Glutamatergic neuron (in vitro differentiated cells): ENCODE data around the gene P2RY4. TPM values are rescaled to one million over a fixed set of nuclear protein-coding genes. Genes with fewer than 3 reads are reported as not detected.
"Not testable (repeated sequence)": the region's sequence is repeated elsewhere in the genome, so short reads cannot be mapped to it uniquely, and the experiment has no call there.

Experiments
- DNase-seq: peaks from one replicate; pipeline ENCODE4 v3.0.0; 2022
- H3K27ac Mint-ChIP-seq: one replicate; pipeline ENCODE4 v1.8.0; 2020; ENCODE audit warnings: mild to moderate bottlenecking, mixed read lengths, inconsistent platforms; ENCODE audit not compliant: unreplicated experiment
- H3K27me3 Mint-ChIP-seq: one replicate; pipeline ENCODE4 v1.8.0; 2020; ENCODE audit warnings: mild to moderate bottlenecking, moderate library complexity, mixed read lengths, inconsistent platforms; ENCODE audit not compliant: unreplicated experiment
- H3K36me3 Mint-ChIP-seq: one replicate; pipeline ENCODE4 v1.8.0; 2020; ENCODE audit warnings: mild to moderate bottlenecking, mixed read lengths, inconsistent platforms; ENCODE audit not compliant: unreplicated experiment
- H3K4me1 Mint-ChIP-seq: one replicate; pipeline ENCODE4 v1.8.0; 2020; ENCODE audit warnings: mild to moderate bottlenecking, low read depth, mixed read lengths, inconsistent platforms; ENCODE audit not compliant: unreplicated experiment
- H3K4me3 Mint-ChIP-seq: one replicate; pipeline ENCODE4 v1.8.0; 2020; ENCODE audit warnings: mild to moderate bottlenecking, mixed read lengths, inconsistent platforms; ENCODE audit not compliant: unreplicated experiment
- H3K9me3 Mint-ChIP-seq: one replicate; pipeline ENCODE4 v1.8.0; 2020; ENCODE audit warnings: mild to moderate bottlenecking, moderate library complexity, mixed read lengths, inconsistent platforms; ENCODE audit not compliant: unreplicated experiment
- total RNA-seq: library from RNA; stranded (reverse); fragmentation: NEBNext Ultra II Directional; extraction: Animal tissue kit (Norgen Biotek cat#: 25700); gene quantifications from one replicate; pipeline ENCODE4 v1.2.1, GENCODE V29; 2021; ENCODE audit not compliant: unreplicated experiment
- TF ChIP-seq, protein P1 (sequence below): fragments of 200-600 bp; sonication (generic); IDR thresholded peaks from one replicate; pipeline ENCODE4 v1.5.0; 2021; ENCODE audit not compliant: partially characterized antibody, unreplicated experiment

The P2RY4 gene
- total RNA-seq, 1 donor from 2014 or later, result 0.27 TPM

GRCh38 chrX:70226048-70226447 is 34.0 kb downstream of the P2RY4 start:
- no peak overlapping the region for H3K27ac Mint-ChIP-seq
- no peak overlapping the region for H3K4me3 Mint-ChIP-seq
- H3K36me3 Mint-ChIP-seq, result no peaks in the 10 kb centered on the region
- TF ChIP-seq, protein P1, sequence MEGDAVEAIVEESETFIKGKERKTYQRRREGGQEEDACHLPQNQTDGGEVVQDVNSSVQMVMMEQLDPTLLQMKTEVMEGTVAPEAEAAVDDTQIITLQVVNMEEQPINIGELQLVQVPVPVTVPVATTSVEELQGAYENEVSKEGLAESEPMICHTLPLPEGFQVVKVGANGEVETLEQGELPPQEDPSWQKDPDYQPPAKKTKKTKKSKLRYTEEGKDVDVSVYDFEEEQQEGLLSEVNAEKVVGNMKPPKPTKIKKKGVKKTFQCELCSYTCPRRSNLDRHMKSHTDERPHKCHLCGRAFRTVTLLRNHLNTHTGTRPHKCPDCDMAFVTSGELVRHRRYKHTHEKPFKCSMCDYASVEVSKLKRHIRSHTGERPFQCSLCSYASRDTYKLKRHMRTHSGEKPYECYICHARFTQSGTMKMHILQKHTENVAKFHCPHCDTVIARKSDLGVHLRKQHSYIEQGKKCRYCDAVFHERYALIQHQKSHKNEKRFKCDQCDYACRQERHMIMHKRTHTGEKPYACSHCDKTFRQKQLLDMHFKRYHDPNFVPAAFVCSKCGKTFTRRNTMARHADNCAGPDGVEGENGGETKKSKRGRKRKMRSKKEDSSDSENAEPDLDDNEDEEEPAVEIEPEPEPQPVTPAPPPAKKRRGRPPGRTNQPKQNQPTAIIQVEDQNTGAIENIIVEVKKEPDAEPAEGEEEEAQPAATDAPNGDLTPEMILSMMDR, result no peak
- no peaks in the 10 kb centered on the region for H3K27me3 Mint-ChIP-seq
- H3K4me1 Mint-ChIP-seq, result no peaks in the 10 kb centered on the region
- no peaks in the 10 kb centered on the region for H3K9me3 Mint-ChIP-seq
- no peak for DNase-seq

DNA sequence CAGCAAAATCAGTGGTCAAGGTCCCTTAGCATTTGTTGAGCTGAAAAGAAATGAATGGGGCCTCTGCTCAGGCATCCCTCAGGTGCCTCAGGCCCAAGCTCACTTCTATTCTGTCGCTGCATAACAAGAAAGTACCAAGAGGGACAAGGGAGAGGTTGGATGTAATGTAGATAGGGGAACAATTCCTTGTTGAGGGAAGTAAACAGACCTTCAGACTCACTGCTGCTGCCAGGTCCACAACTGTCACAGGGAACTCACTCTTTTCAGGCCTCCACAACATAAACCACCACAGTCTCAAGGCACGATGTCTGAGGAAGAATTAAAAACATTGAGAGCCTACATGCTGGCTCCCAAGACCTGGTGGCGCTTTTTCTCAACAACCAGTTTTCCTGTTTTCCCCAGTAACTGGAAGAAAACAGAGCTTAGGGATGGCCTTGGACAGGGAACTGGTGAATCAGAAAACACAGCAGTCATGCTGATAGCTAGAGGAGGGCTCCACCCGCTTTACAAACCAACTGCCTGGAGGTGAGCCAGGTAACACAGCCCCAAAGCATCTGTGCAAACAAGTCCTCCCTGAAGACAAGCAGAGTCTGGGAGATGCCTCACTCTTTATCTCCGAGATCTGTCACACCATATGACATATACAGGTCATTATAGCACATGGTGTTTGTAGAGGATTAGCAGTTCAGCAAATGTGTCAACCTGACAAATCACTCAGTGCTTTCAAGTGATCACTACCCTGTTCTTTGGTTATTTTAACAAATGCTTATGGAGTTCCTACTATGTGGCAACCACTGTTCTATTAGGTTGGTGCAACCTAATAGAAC is 39.9 kb downstream of the P2RY4 start:
- Mint-ChIP-seq H3K4me1 (no peaks in the 10 kb centered on the region), H3K4me3 (no peak overlapping the region), H3K27me3 (no peaks in the 10 kb centered on the region), H3K9me3 (no peaks in the 10 kb centered on the region), H3K36me3 (no peaks in the 10 kb centered on the region), H3K27ac (no peak overlapping the region)
- TF ChIP-seq, protein P1, result no peak
- DNase-seq, result no peak

DNA sequence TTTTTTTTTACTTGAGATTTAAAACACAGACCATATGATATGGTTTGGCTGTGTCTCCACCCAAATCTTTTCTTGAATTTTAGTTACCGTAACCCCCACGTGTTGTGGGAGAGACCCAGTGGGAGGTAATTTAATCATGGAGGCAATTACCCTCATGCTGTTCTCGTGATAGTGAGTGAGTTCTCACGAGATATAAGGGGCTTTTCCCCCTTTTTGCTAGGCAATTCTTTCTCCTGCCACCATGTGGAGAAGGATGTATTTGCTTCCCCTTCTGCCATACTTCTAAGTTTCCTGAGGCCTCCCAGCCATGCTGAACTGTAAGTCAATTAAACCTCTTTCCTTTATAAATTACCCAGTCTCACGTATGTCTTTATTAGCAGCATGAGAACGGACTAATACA is 50.4 kb downstream of the P2RY4 start:
- not testable (repeated sequence) for H3K4me1 Mint-ChIP-seq, H3K27ac Mint-ChIP-seq, DNase-seq, H3K4me3 Mint-ChIP-seq, H3K9me3 Mint-ChIP-seq, H3K27me3 Mint-ChIP-seq, H3K36me3 Mint-ChIP-seq

DNA sequence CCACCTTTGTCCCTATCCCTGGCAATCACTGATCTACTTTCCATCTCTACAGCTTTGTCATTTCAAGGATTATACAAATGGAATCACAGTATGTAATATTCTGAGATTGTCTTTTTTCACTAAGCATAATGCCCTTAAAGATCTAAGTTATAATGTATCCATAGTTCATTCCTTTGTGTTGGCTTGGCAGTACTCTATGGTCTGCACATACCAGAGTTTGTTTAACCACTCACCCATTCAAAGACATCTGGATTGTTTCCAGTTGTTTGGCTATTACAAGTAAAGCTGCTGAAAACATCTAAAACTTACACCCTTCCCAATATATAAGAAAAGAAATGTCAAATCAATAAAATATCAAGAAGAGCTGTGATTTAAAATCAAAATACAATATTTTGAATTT is 51.5 kb downstream of the P2RY4 start:
- no peak overlapping the region for H3K27ac Mint-ChIP-seq
- H3K27me3 Mint-ChIP-seq, result peaks cover 2% of the 10 kb centered on the region
- H3K36me3 Mint-ChIP-seq, result no peaks in the 10 kb centered on the region
- no peak overlapping the region for H3K4me3 Mint-ChIP-seq
- TF ChIP-seq, protein P1, result no peak
- H3K9me3 Mint-ChIP-seq, result no peaks in the 10 kb centered on the region
- H3K4me1 Mint-ChIP-seq, result no peaks in the 10 kb centered on the region
- no peak for DNase-seq

Other genes with a start within 250 kb of the P2RY4 start
- not detected for gene AWAT2, start 210.3 kb downstream of the P2RY4 start, total RNA-seq
- not detected for gene OTUD6A, start 197.7 kb downstream of the P2RY4 start, total RNA-seq
- gene IGBP1, start 126.8 kb downstream of the P2RY4 start, total RNA-seq, result 44.0 TPM
- gene DGAT2L6, start 82.7 kb downstream of the P2RY4 start, total RNA-seq, result not detected
- gene AWAT1, start 25.5 kb downstream of the P2RY4 start, total RNA-seq, result not detected
- not detected for gene ARR3, start 8.1 kb upstream of the P2RY4 start, total RNA-seq
- gene RAB41, start 22.0 kb upstream of the P2RY4 start, total RNA-seq, result not detected
- gene PDZD11, start 29.7 kb upstream of the P2RY4 start, total RNA-seq, result 47.4 TPM
- gene KIF4A, start 29.9 kb upstream of the P2RY4 start, total RNA-seq, result 4.6 TPM
- gene GDPD2, start 163.1 kb upstream of the P2RY4 start, total RNA-seq, result not detected
- gene DLG3, start 184.6 kb upstream of the P2RY4 start, total RNA-seq, result 76.7 TPM